Esophagus muscularis mucosa (tissue), 3 donors: ENCODE data around the gene KRTAP4-11.

ENCODE experiments used
- EP300 ChIP-seq: sonication (generic); formaldehyde crosslinking; IDR thresholded peaks from one replicate; pipeline ENCODE4 v1.6.1; 2017; ENCODE audit warnings: antibody characterized with exemption
- POLR2A ChIP-seq: fragments of 450-650 bp; IDR thresholded peaks from one replicate; pipeline ENCODE4 v1.6.1; 2017; ENCODE audit warnings: antibody characterized with exemption, moderate library complexity, mild to moderate bottlenecking, low read depth
- POLR2AphosphoS5 ChIP-seq, 2 donors: sonication (generic); formaldehyde crosslinking; IDR thresholded peaks; one replicate each; pipeline ENCODE4 v1.6.1; 2017; ENCODE audit warnings: antibody characterized with exemption in 2 of 2

DNA sequence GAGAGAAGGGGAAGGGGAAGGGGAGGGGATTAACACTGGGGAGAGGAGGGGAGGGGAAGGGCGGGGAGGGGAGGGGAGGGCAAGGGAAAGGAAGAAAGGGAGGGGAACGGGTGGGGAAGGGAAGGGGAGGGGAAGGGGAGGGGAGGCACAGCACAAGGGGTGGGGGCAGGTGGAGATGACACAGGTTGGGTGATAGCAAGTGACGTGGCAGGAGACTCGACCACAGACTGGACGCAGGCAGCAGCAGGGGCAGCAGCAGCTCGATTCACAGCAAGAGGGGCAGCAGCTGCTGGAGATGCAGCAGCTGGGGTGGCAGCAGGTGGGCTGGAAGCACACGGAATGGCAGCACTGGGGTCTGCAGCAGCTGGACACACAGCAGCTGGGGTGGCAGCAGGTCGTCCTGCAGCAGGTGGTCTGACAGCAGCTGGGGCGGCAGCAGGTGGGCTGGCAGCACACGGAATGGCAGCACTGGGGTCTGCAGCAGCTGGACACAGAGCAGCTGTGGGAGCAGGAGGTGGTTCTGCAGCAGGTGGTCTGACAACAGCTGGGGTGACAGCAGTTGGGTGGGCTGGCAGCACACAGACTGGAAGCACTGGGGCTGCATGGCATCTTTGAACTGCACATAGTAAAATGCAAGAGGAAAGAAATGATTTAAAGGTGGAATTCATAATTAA, 16.4 kb downstream of the KRTAP4-11 start, which contains the start of gene KRTAP4-16:
- TF ChIP-seq EP300: no peak
- TF ChIP-seq POLR2AphosphoS5 (IDR thresholded peaks at IDR 0.05): no peak
- TF ChIP-seq POLR2A: no peak
